H1 (cell line): ENCODE measurements around the gene TMEM139. TPM values are rescaled to one million over a fixed set of nuclear protein-coding genes. Genes with fewer than 3 reads are reported as not detected.

Experiments used
- CTCF ChIA-PET: fragments of 300-600 bp; sonication (Branson Sonifier 250); formaldehyde crosslinking; loops from one replicate; lab custom pipeline; 2021; ENCODE audit not compliant: partially characterized antibody; lab: Charles Lee
- POLR2A ChIA-PET: fragments of 300-600 bp; sonication (Branson Sonifier 250); formaldehyde crosslinking; loops from one replicate; lab custom pipeline; 2021; ENCODE audit warnings: inconsistent platforms; ENCODE audit not compliant: partially characterized antibody; lab: Charles Lee
- DNase-seq, 2 experiments: peaks; one replicate each; pipeline versions ENCODE4 v3.0.0 to v3.0.0-alpha.2; 2010 to 2022; ENCODE audit warnings: low spot score in 2 of 2, low read depth in 1 of 2, mixed read lengths in 1 of 2
- FAIRE-seq: peaks from 2 replicates; lab custom pipeline; 2011; peaks lifted over from hg19 to GRCh38; lab: Jason Lieb, UNC
- H2AFZ ChIP-seq: 2 replicates; pipeline ENCODE4 v1.8.1; 2012; ENCODE audit warnings: low read length, inconsistent platforms
- H2AK5ac ChIP-seq: 2 replicates; pipeline ENCODE4 v1.6.1; 2013; ENCODE audit warnings: low read depth, low read length
- H2BK120ac ChIP-seq: replicated peaks from 2 replicates; pipeline ENCODE3; 2013; ENCODE audit warnings: low read depth, low read length, inconsistent platforms
- H2BK12ac ChIP-seq: 2 replicates; pipeline ENCODE4 v1.6.1; 2013; ENCODE audit warnings: low read depth, low read length
- H2BK15ac ChIP-seq: 2 replicates; pipeline ENCODE4 v1.6.1; 2013; ENCODE audit warnings: low read length
- H2BK20ac ChIP-seq: 2 replicates; pipeline ENCODE4 v1.6.1; 2013; ENCODE audit warnings: low read length
- H2BK5ac ChIP-seq: 2 replicates; pipeline ENCODE4 v1.6.1; 2013; ENCODE audit warnings: low read depth, low read length
- H3K14ac ChIP-seq: 2 replicates; pipeline ENCODE4 v1.6.1; 2013; ENCODE audit warnings: inconsistent platforms; ENCODE audit not compliant: insufficient read length
- H3K18ac ChIP-seq: 2 replicates; pipeline ENCODE4 v1.6.1; 2013; ENCODE audit warnings: low read length; ENCODE audit errors: extremely low read depth
- H3K23ac ChIP-seq: 2 replicates; pipeline ENCODE4 v1.6.1; 2013; ENCODE audit warnings: inconsistent platforms; ENCODE audit not compliant: insufficient read length
- H3K23me2 ChIP-seq: 2 replicates; pipeline ENCODE4 v1.6.1; 2013; ENCODE audit warnings: low read depth, low read length
- H3K27ac ChIP-seq: 2 replicates; pipeline ENCODE4 v1.6.1; 2011; ENCODE audit warnings: low read depth, low read length, inconsistent platforms
- H3K27me3 ChIP-seq, 4 experiments: replicated peaks in 1 of 4; 1 replicate in 1 of 4; 2 replicates in 3 of 4; pipeline versions ENCODE4 v1.6.1 to v1.8.1; 2011 to 2013; ENCODE audit warnings: low read length in 3 of 4, mild to moderate bottlenecking in 3 of 4, inconsistent platforms in 2 of 4, mixed read lengths in 2 of 4, moderate library complexity in 1 of 4; ENCODE audit not compliant: control insufficient read depth in 3 of 4, insufficient read depth in 3 of 4; ENCODE audit errors: extremely low read depth in 1 of 4
- H3K36me3 ChIP-seq, 4 experiments: 2 replicates each; pipeline versions ENCODE4 v1.6.1 to v1.8.1; 2011 to 2013; ENCODE audit warnings: mild to moderate bottlenecking in 4 of 4, low read length in 3 of 4, moderate library complexity in 2 of 4, control low read depth in 1 of 4, inconsistent platforms in 1 of 4; ENCODE audit not compliant: insufficient read depth in 4 of 4, control insufficient read depth in 2 of 4
- H3K4ac ChIP-seq: replicated peaks from 2 replicates; pipeline ENCODE3; 2013; ENCODE audit warnings: low read length, low read depth, mixed read lengths, inconsistent platforms; ENCODE audit not compliant: insufficient read length
- H3K4me1 ChIP-seq, 4 experiments: replicated peaks in 1 of 4; 1 replicate in 1 of 4; 2 replicates in 3 of 4; pipeline versions ENCODE4 v1.6.1 to v1.8.1; 2011 to 2013; ENCODE audit warnings: low read length in 3 of 4, inconsistent platforms in 2 of 4, mixed read lengths in 1 of 4; ENCODE audit not compliant: insufficient read depth in 4 of 4, control insufficient read depth in 3 of 4
- H3K4me2 ChIP-seq, 2 experiments: 2 replicates each; pipeline versions ENCODE4 v1.6.1 to v1.8.1; 2011 to 2013; ENCODE audit warnings: low read depth in 2 of 2, low read length in 2 of 2, control low read depth in 1 of 2, inconsistent platforms in 1 of 2, mild to moderate bottlenecking in 1 of 2; ENCODE audit not compliant: insufficient read depth in 1 of 2
- H3K4me3 ChIP-seq, 4 experiments: fragments of 200-600, 300-600 bp in 1 of 4; sonication (generic), shearing (Covaris generic), sonication (Bioruptor Twin) in 1 of 4; 2 replicates each; pipeline versions ENCODE4 v1.5.1 to v1.8.1; 2011 to 2016; ENCODE audit warnings: low read length in 4 of 4, low read depth in 3 of 4, control low read depth in 2 of 4, inconsistent platforms in 2 of 4, mild to moderate bottlenecking in 2 of 4, mixed read lengths in 1 of 4, moderate library complexity in 1 of 4; ENCODE audit not compliant: insufficient read depth in 2 of 4; ENCODE audit errors: extremely low read depth in 1 of 4
- H3K56ac ChIP-seq: replicated peaks from 2 replicates; pipeline ENCODE3; 2013; ENCODE audit warnings: low read depth, mild to moderate bottlenecking, mixed read lengths, low read length, inconsistent platforms; ENCODE audit not compliant: insufficient read length
- H3K79me1 ChIP-seq: 2 replicates; pipeline ENCODE4 v1.6.1; 2013; ENCODE audit warnings: low read depth, low read length, control low read depth
- H3K79me2 ChIP-seq, 2 experiments: 2 replicates each; pipeline versions ENCODE4 v1.6.1 to v1.8.1; 2012 to 2013; ENCODE audit warnings: low read length in 2 of 2, mild to moderate bottlenecking in 2 of 2, inconsistent platforms in 1 of 2; ENCODE audit not compliant: insufficient read depth in 2 of 2, control insufficient read depth in 1 of 2
- H3K9ac ChIP-seq, 4 experiments: replicated peaks in 1 of 4; 1 replicate in 1 of 4; 2 replicates in 3 of 4; pipeline versions ENCODE4 v1.6.1 to v1.8.1; 2011 to 2013; ENCODE audit warnings: low read depth in 3 of 4, low read length in 3 of 4, control low read depth in 2 of 4, mild to moderate bottlenecking in 2 of 4, moderate library complexity in 2 of 4, inconsistent platforms in 1 of 4; ENCODE audit errors: extremely low read depth in 1 of 4
- H3K9me3 ChIP-seq, 2 experiments: 2 replicates each; pipeline versions ENCODE4 v1.6.1 to v1.8.1; 2012 to 2013; ENCODE audit warnings: mild to moderate bottlenecking in 2 of 2, moderate library complexity in 2 of 2, control low read depth in 1 of 2, inconsistent platforms in 1 of 2, low read depth in 1 of 2, low read length in 1 of 2, mixed read lengths in 1 of 2; ENCODE audit not compliant: insufficient read depth in 2 of 2
- H4K20me1 ChIP-seq, 2 experiments: replicated peaks in 1 of 2; 2 replicates each; pipeline versions ENCODE3 to v1.8.1; 2011 to 2013; ENCODE audit warnings: inconsistent platforms in 2 of 2, low read length in 2 of 2, mild to moderate bottlenecking in 1 of 2; ENCODE audit not compliant: insufficient read depth in 2 of 2, control insufficient read depth in 1 of 2
- H4K5ac ChIP-seq: 2 replicates; pipeline ENCODE4 v1.6.1; 2013; ENCODE audit warnings: low read length, low read depth, mixed read lengths, inconsistent platforms; ENCODE audit not compliant: insufficient read length
- H4K8ac ChIP-seq: 2 replicates; pipeline ENCODE4 v1.8.0; 2013; ENCODE audit warnings: mild to moderate bottlenecking, moderate library complexity, low read length, inconsistent platforms; ENCODE audit not compliant: insufficient read depth; ENCODE audit errors: extremely low read depth
- H4K91ac ChIP-seq: replicated peaks from 2 replicates; pipeline ENCODE3; 2013; ENCODE audit warnings: low read length, mixed read lengths, inconsistent platforms; ENCODE audit not compliant: insufficient read length
- KDM1A ChIP-seq: fragments of 200-600, 300-600 bp; sonication (generic); IDR thresholded peaks from 2 replicates; pipeline ENCODE4 v1.7.1; 2016; ENCODE audit warnings: mild to moderate bottlenecking, low read length, borderline replicate concordance
- POLR2AphosphoS5 ChIP-seq: IDR thresholded peaks from 2 replicates; pipeline ENCODE4 v1.6.1; 2011; ENCODE audit warnings: low read depth, low read length
- RAD21 ChIP-seq, 2 experiments: IDR thresholded peaks in 1 of 2; conservative IDR thresholded peaks in 1 of 2; 2 replicates each; pipeline ENCODE4 v1.6.1; 2011; ENCODE audit warnings: low read depth in 2 of 2, low read length in 2 of 2, improper control_type of control experiment in 1 of 2, inconsistent platforms in 1 of 2, mild to moderate bottlenecking in 1 of 2, moderate library complexity in 1 of 2
- YY1 ChIP-seq: IDR thresholded peaks from 2 replicates; pipeline ENCODE4 v1.6.1; 2011; ENCODE audit warnings: low read depth, mild to moderate bottlenecking, low read length
- ZNF274 ChIP-seq: IDR thresholded peaks from 2 replicates; pipeline ENCODE4 v1.7.0; 2012; ENCODE audit warnings: low read length, borderline replicate concordance; ENCODE audit errors: extremely low read depth
- WGBS, 2 experiments: shearing (Covaris generic) in 1 of 2; methylation state at CpG; one replicate each; pipeline versions ENCODE4 v1.1.6 to v1.1.7; 2013 to 2015; ENCODE audit warnings: low lambda C conversion rate in 2 of 2, mixed read lengths in 2 of 2, inconsistent platforms in 1 of 2, low coverage in 1 of 2, missing lambda C conversion rate in 1 of 2; ENCODE audit not compliant: insufficient replicate concordance in 2 of 2, insufficient coverage in 1 of 2, insufficient read length in 1 of 2; ENCODE audit errors: extremely low coverage in 1 of 2, missing lambda C conversion rate in 1 of 2; 5-methylcytosine and 5-hydroxymethylcytosine counted together
- polyA plus RNA-seq, 7 experiments: library from polyadenylated mRNA; depleted of rRNA in 3 of 7; stranded (reverse) in 5 of 7; unstranded in 2 of 7; fragments of >200 nt in 5 of 7; fragments of 200-250 nt in 2 of 7; gene quantifications; 1 replicate in 5 of 7; 2 replicates in 1 of 7; 4 replicates in 1 of 7; pipeline versions ENCODE4 v1.2.1 to v1.2.3, GENCODE V29; 2011 to 2013; ENCODE audit warnings: missing spikeins in 2 of 7, mixed read lengths in 2 of 7
- total RNA-seq: library from RNA; stranded (reverse); fragmentation: NEBNext Ultra II Directional; extraction: Animal tissue kit (Norgen Biotek cat#: 25700); gene quantifications from 2 replicates; pipeline ENCODE4 v1.2.1, GENCODE V29; 2021
- TF ChIP-seq, protein P1 (sequence below), 3 experiments: IDR thresholded peaks; 1 replicate in 2 of 3; 2 replicates in 1 of 3; pipeline versions ENCODE4 v1.5.1 to v1.6.1; 2011; ENCODE audit warnings: low read length in 3 of 3, mild to moderate bottlenecking in 3 of 3, inconsistent platforms in 2 of 3, low read depth in 1 of 3, moderate library complexity in 1 of 3; ENCODE audit not compliant: insufficient read depth in 1 of 3; ENCODE audit errors: control extremely low read depth in 1 of 3
- TF ChIP-seq, protein P2 (sequence below): IDR thresholded peaks from 2 replicates; pipeline ENCODE4 v1.6.1; 2011; ENCODE audit warnings: low read depth, mild to moderate bottlenecking, low read length; ENCODE audit not compliant: insufficient read depth

The TMEM139 gene
- total and polyA plus RNA-seq, 2 of the 8 experiments (the other 6 are each of a cell fraction or from before 2014, with no cell fraction given), result 3.2 to 6.7 TPM

DNA sequence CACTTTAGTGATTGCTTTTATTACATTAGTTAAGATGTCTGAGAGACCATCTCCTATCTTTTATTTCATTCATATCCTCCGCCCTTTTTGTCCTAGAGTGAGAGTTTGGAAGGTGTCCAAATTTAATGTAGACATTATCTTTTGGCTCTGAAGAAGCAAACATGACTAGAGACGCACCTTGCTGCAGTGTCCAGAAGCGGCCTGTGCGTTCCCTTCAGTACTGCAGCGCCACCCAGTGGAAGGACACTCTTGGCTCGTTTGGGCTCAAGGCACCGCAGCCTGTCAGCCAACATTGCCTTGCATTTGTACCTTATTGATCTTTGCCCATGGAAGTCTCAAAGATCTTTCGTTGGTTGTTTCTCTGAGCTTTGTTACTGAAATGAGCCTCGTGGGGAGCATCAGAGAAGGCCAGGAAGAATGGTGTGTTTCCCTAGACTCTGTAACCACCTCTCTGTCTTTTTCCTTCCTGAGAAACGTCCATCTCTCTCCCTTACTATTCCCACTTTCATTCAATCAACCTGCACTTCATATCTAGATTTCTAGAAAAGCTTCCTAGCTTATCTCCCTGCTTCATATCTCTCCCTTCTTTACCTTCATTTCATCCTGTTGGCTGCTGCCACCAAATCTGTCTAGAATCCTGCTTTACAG is 20.8 kb downstream of the TMEM139 start:
- FAIRE-seq, result no peak
- WGBS, 2 experiments, result 81% methylated on average over 10 of the region's 10 CpGs; no CpG with 5 or more reads in 1 of the 2 experiments
- POLR2A ChIA-PET, result interaction anchor here (1.1 to 2.3 kb wide), 3 partner anchors 9 to 17 kb away, joined by 3 to 7 read pairs (median 3); partner anchors contain the start of gene CASP2

More for the DNA sequence above, 20.8 kb downstream of the TMEM139 start:
- CTCF ChIA-PET, result interaction anchor here (0.7 to 8.2 kb wide), 29 partner anchors 10 to 121 kb away, joined by 3 to 85 read pairs (median 4); partner anchors contain the start of genes CASP2, CLCN1, EPHA1 and GSTK1
- H3K9me3 ChIP-seq, result no peaks in the 10 kb centered on the region
- H3K4ac ChIP-seq, result no peak overlapping the region
- H3K27ac ChIP-seq, result no peak overlapping the region
- no peak overlapping the region for H3K18ac ChIP-seq
- no peaks in the 10 kb centered on the region for H3K23me2 ChIP-seq
- no peak overlapping the region for H2BK20ac ChIP-seq
- no peak overlapping the region for H4K8ac ChIP-seq
- H2BK15ac ChIP-seq, result no peak overlapping the region
- no peaks in the 10 kb centered on the region for H3K79me2 ChIP-seq
- DNase-seq, result peak in 1 of 2 experiments; percentile 88
- H2AFZ ChIP-seq, result no peak overlapping the region
- H3K4me1 ChIP-seq, result no peaks in the 10 kb centered on the region
- no peak overlapping the region for H3K56ac ChIP-seq
- H4K91ac ChIP-seq, result no peak overlapping the region
- H4K20me1 ChIP-seq, result peaks cover 0 to 6% of the 10 kb centered on the region in 2 experiments
- no peak overlapping the region for H2BK5ac ChIP-seq
- H3K14ac ChIP-seq, result no peak overlapping the region
- H2AK5ac ChIP-seq, result no peak overlapping the region
- H3K27me3 ChIP-seq, result no peaks in the 10 kb centered on the region
- no peak overlapping the region for H2BK12ac ChIP-seq
- no peak overlapping the region for H2BK120ac ChIP-seq
- no peak overlapping the region for H3K4me2 ChIP-seq
- H3K79me1 ChIP-seq, result no peaks in the 10 kb centered on the region; the same call in 1 of the 2 replicates
- no peak overlapping the region for H3K23ac ChIP-seq
- no peak overlapping the region for H4K5ac ChIP-seq
- H3K9ac ChIP-seq, result no peak overlapping the region
- H3K36me3 ChIP-seq, result peaks cover 42 to 71% (median 68%) of the 10 kb centered on the region in 4 experiments
- TF ChIP-seq, protein P1, sequence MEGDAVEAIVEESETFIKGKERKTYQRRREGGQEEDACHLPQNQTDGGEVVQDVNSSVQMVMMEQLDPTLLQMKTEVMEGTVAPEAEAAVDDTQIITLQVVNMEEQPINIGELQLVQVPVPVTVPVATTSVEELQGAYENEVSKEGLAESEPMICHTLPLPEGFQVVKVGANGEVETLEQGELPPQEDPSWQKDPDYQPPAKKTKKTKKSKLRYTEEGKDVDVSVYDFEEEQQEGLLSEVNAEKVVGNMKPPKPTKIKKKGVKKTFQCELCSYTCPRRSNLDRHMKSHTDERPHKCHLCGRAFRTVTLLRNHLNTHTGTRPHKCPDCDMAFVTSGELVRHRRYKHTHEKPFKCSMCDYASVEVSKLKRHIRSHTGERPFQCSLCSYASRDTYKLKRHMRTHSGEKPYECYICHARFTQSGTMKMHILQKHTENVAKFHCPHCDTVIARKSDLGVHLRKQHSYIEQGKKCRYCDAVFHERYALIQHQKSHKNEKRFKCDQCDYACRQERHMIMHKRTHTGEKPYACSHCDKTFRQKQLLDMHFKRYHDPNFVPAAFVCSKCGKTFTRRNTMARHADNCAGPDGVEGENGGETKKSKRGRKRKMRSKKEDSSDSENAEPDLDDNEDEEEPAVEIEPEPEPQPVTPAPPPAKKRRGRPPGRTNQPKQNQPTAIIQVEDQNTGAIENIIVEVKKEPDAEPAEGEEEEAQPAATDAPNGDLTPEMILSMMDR (IDR thresholded peaks at IDR 0.05; ENCODE audit: control extremely low read depth in 1 of 3, insufficient read depth in 1 of 3, low read depth in 1 of 3, low read length in 3 of 3), result peak; percentile 91 to 99 (median 96)
- TF ChIP-seq ZNF274 (no peak), RAD21 (IDR thresholded peaks at IDR 0.05 in 1 of 2, conservative IDR thresholded peaks at IDR 0.05 in 1 of 2; ENCODE audit: low read depth in 2 of 2, low read length in 2 of 2) (peak; percentile 73 to 82), KDM1A (peak; percentile 41; the same call in 1 of the 2 replicates), YY1 (no peak), POLR2AphosphoS5 (peak; percentile 26; the same call in 1 of the 2 replicates)
- TF ChIP-seq, protein P2, sequence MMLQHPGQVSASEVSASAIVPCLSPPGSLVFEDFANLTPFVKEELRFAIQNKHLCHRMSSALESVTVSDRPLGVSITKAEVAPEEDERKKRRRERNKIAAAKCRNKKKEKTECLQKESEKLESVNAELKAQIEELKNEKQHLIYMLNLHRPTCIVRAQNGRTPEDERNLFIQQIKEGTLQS, result no peak
- TF ChIP-seq, all 59 proteins: peak for 4
- H3K4me3 ChIP-seq, result no peak overlapping the region
